Stimulated activated CD4-positive, alpha-beta T cell treated with anti-CD3 and anti-CD28 coated beads, Interleukin-2, amount 100 ng/mL, for 48 hours (primary cell): ENCODE results near the gene ORC2.

Source experiments
- DNase-seq, 2 donors: peaks; one replicate each; pipeline ENCODE4 v3.0.0-alpha.2; 2020

ORC2 gene

GRCh38 chr2:200860092-200860795, 103.2 kb downstream of the ORC2 start:
- DNase-seq, result no peak
